Erythroblast (primary cell): ENCODE data around the gene METTL17.
"Not testable (repeated sequence)": the region's sequence is repeated elsewhere in the genome, so short reads cannot be mapped to it uniquely, and the experiment has no call there.

Source experiments
- DNase-seq, 2 experiments: peaks; one replicate each; lab custom pipeline; 2025; lab: John Stamatoyannopoulos, UW
- GATA1 ChIP-seq: IDR thresholded peaks from 2 replicates; pipeline ENCODE4 v1.6.1; 2011; ENCODE audit warnings: low read depth, mild to moderate bottlenecking, control low read depth, low read length, moderate library complexity
- POLR2A ChIP-seq: IDR thresholded peaks from 2 replicates; pipeline ENCODE4 v1.6.1; 2011; ENCODE audit warnings: mild to moderate bottlenecking, low read length

Gene METTL17

DNA sequence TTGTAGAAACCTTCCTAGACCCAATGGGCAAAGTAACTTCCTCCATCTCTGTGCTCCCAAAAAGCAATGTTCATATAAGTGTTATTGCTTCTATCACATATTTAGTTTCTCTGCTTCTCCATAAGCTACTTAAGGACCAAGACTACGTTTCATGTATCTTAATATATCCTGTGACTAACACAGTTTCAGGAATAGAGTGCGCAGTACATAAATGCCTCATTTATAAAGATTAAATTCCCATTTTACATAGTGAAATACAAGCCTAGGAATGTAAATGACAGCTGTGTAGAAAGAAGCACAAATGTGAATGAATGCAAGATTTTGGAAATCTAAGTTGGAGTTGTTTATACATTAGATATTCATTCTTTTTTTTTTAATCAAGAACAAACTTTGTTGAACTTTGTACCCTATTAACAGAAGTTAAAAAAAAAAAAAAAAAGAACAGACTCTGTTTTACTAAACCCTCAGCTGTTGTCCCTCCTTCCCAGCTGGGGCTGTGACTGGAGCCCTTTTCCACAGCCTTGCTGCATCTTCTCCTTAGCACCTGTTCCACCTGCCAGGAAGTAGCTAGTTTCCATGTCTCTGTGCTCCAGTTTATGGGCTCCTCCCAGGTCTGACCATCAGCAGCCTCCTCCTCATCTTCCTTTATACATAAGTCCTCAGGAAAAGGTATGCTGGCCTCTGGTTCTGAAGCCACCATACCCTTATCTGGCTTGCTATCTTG, 7.0 kb upstream of the METTL17 start:
- DNase-seq = no peak
- TF ChIP-seq GATA1 (no peak), POLR2A (no peak)

DNA sequence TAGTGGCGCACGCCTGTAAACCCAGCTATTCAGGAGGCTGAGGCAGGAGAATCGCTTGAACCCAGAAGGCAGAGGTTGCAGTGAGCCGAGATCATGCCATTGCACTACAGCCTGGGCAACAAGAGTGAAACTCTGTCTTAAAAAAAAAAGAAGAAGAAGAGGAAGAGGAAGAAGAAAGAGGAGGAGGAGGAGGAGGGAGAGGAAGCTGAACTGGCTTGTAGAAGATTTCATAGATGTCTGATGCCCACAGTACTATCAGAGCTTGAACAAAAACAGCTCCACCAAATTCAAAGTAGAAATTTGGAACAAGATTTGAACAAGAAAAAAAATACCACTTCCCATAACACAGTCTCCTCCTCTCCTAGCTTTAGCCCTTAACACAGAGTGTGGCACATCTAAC, 4.1 kb upstream of the METTL17 start:
- DNase-seq = not testable (repeated sequence)

DNA sequence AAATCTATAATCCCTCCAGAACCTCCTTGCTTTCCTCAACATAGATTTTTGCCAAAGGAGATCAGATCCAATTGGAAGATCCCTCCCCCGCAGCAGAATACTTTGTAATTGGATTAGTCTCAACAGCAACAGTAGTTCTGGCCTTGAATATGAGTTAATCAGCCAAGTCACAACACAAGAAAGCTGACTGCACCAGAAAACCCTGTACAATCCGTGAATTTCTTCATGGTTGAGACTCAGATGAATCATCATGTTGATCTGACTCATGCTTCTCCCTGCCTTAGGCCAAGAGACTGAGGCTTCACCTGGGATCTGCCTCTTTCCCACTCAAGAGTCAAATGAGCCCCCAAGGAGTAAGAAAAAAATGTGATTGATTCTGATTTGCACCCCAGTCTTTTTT, 3.0 kb upstream of the METTL17 start:
- TF ChIP-seq GATA1 = no peak
- TF ChIP-seq POLR2A = no peak
- peak in 1 of 2 experiments; percentile 29 for DNase-seq

DNA sequence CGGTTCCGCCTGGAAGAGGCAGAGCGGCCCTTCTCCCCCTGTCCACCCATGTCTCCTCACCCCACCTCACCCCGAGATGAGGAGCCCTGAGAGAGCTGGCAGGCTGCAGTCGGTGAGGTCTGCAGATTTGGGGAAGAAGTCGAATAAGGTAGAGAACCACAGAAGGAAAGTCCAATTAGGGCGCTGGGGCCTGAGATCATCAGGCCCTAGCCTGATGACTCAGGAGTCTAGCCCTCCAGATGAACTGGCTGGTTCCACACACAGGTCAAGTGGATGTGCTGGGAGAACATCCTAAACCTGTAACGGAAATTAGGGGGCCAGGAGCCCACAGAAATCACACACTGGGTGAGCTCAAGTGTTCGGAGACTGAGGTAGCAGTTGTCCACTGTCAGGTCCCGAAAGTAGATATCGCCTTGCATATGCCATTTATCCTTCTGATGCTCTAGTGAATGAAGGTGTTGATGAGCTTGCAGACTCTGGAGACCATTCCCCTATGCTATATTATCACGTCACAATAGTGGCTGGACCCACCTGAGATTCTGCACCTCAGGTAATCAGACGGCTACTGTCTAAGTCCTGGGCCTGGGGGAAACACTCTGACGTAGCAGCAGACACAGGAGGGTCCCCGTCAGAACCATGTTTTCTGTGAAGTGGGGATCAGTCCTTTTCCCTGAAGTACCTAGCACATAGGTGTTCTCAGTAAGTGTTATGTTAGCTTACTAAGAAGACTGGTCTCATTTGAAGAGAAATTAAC, 886 bp upstream of the METTL17 start:
- TF ChIP-seq POLR2A (no peak), GATA1 (no peak)
- DNase-seq = no peak

DNA sequence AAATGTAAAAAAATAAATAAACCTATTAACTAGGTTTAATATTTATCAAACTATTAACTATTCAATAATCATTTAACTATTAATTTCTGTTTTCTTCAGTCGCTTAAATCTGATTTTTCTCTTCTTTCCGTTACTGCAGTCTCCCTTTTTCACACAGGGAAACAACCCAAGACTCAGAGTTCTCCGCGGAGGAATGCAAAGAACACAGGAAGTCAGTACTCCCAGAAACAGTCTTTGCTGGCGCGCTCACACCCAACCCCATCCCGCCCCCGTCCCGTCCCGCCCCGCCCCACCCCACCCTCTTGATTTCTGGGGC, 351 bp upstream of the METTL17 start:
- TF ChIP-seq GATA1 (no peak), POLR2A (no peak)
- no peak for DNase-seq

DNA sequence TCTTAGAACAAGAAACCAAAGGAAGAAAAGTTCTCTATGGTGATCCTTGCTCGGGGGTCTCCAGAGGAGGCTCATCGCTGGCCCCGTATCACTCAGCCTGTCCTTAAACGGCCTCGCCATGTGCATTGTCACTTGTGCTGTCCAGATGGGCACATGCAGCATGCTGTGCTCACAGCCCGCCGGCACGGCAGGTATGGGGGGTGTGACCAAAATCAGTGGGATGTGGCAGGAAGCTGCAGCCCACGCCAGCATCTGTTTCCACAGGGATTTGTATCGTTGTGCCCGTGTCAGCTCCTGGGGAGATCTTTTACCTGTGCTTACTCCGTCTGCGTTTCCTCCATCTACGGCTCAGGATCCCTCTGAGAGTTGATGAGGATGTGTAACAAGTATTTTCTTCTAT, 6.7 kb downstream of the METTL17 start:
- no peak for DNase-seq
- TF ChIP-seq POLR2A (no peak), GATA1 (no peak)

DNA sequence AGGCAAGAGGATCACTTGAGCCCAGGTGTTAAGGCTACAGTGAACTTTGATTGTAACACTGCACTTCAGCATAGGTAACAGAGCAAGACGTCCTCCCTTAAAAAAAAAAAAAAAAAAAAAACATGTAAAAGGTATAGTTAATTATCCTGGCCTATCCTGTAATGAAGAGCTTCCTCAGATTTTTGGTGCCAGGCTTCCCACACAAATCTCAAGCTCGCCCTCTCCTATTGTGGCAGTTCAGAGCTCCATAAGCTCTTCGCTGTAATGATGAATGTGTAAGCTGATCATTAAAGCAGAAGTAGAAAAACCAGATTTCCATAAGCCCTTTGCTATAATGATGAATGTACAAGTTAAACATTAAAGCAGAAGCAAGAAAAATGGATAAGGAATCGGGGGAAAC, 7.3 kb downstream of the METTL17 start:
- DNase-seq = no peak
- TF ChIP-seq GATA1 (no peak), POLR2A (no peak)

DNA sequence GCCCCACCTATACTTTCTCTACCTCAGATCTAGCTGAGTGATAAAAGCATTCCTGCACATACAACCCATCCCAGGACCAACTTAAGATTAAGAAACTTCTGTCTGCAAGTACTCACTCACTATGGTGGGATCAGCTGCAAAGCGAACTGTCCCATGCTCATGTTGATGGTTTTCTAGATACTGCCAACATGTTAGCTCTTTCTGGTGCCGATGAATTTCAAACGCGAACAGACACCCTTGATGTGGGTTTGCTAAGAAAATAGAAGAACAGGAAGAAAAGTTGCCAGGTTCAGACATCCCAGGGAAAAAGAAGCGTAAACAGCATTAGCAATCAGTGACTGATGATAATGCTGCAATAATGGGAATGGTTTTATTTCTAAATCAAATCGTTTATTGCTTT, 7.8 kb downstream of the METTL17 start:
- DNase-seq = no peak
- no peak for TF ChIP-seq POLR2A
- no peak for TF ChIP-seq GATA1

DNA sequence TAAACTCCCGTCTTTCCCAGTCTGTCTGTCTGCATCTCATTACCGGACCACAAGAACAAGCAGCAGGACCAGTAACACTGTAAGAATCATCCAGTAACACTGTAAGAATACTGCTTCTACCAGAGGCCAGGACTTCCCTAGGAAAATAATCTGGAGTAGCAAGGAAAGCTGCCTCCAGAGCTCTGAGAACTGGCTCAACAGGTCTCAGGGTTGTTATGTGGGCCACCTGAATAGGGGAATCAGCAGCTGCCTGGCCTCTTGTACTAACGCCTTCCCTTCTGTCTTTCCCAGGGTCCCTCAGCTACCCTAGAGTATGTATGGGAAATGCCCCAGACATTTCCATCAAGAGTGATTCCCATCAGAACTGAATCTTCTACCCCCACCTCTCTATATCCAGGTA, 8.4 kb downstream of the METTL17 start:
- no peak for DNase-seq

DNA sequence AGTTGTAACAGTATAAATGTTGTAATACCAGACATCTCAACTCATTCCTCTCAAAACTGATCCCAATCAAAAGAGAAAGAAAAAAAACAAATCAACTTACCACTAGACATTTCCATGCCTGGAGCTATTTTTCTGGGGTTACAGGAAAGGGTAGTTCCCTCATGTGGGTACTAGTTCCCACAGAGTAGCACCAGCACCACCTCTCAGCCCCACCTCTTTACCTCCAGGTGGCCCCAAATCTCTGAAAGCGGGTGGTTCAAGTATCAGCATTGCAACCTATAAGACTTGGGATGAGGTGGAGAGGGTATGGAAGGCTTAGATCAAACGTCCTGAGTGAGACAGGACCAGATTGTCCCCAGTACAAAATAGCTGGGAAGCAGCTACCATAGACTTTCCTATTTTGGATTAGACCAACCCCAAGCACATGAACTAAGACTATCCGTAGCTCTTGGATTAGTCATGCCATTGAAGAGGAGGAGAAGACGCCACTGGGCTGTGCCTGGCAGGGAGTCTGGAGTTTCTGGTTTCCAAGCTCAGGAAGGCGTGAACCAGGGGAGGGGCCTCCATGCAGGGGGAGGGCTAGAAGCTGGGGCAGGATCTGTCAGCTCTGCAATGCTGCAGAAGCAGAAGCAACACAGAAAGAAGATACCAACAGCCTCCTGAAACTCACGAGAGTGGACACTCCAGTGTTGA, 9.0 kb downstream of the METTL17 start, which contains the start of gene SLC39A2:
Gene SLC39A2, plus strand, starts transcription at position 620 of the 693 bp plus-strand sequence. CDS start 154 bp downstream, outside the sequence.
- no peak for DNase-seq
- TF ChIP-seq GATA1 (no peak), POLR2A (no peak)

More for the DNA sequence above, 8.4 kb downstream of the METTL17 start:
- TF ChIP-seq GATA1 = no peak
- TF ChIP-seq POLR2A = no peak

DNA sequence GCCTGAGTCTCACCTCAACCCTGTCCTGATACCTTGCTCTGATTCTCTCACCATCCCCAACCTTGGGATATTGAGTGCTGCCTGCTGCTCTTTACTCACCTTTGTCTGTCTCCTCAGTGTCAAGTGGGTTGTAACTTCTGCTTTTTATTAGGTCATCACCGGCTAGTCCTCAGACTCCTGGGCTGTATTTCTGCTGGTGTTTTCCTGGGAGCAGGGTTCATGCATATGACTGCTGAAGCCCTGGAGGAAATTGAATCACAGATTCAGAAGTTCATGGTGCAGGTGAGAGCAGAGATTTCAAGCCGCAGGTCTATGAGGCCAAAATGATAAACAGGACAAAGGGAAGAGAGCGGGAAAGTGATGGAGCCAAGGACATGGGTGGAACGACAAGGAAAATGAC, 9.8 kb downstream of the METTL17 start:
- no peak for DNase-seq
- TF ChIP-seq POLR2A (no peak), GATA1 (no peak)

DNA sequence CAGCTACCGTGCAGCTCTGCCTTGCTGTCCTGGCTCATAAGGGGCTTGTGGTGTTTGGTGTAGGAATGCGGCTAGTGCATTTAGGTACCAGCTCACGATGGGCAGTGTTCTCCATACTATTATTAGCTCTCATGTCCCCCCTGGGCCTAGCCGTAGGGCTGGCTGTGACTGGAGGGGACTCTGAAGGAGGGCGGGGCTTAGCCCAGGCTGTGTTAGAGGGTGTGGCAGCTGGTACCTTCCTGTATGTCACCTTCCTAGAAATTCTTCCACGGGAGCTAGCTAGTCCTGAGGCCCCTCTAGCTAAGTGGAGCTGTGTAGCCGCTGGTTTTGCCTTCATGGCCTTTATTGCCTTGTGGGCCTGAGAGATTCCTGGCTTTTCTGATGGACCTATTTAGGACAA, 11.4 kb downstream of the METTL17 start:
- TF ChIP-seq POLR2A (no peak), GATA1 (no peak)
- DNase-seq = no peak

DNA sequence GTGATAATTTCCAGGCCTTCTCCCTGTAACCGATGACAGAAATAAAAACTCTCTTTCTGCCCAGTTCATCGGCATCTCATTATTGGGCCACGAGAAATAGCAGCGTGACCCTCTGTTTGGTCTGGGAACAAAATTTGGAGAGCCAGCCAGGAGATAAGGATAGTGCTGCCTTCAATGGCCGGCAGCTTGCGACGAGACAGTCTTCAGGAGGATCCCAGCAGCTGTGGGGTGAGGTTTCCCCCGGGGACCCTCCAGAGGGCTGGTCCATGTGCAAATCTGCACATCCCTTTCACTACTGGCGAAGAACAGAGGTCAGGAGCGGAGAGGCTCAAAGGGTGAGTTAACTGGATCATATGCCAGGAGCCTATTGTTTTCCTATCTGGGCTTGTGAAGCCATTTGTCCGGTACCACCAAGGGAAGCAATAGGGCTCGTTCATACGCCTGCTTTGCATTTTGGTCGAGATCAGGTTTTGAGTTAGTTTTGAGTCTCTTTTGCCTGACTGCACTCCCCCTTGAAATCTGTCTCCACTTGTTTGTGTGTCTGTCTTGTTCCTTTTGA, 14.1 kb downstream of the METTL17 start:
- TF ChIP-seq GATA1 = no peak
- TF ChIP-seq POLR2A = no peak
- no peak for DNase-seq

DNA sequence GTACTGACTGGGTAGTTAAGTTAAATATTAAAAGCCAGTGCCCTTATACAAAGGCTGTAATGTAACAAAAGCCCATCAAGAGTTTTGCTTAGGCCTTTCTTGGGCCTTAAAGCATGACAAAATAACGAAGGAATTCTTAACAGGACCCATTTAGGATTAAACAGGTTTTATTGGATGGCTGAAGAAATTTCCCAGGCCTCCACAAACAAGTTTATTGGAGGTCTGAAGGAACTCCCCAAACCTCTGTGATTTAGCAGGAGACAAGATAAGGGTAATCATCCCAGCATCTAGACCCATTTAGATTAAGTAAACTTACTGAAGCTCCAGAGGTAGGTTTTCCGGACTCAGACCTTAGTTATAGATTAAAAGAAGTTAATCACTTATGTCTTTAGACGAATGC, 19.9 kb downstream of the METTL17 start:
- DNase-seq = not testable (repeated sequence)

DNA sequence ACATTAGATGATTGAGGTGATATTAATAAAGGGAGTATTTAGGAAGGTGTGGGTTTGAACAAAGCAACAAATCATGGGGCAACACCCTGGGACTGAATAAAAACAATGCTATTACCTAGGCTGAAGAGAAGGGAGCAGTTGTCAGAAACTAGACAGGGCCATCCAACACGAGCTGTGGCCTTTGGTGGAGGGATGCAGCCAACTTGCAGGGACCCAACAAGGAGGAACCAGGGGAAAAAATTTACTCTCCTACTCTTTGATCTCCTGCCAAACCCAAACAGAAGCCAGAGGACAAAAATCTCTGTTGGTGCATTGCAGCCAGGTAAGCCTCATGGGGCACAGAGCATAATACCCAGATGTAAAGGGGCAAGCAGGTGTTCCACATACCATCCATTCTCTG, 21.4 kb downstream of the METTL17 start:
- no peak for TF ChIP-seq GATA1
- no peak for TF ChIP-seq POLR2A

DNA sequence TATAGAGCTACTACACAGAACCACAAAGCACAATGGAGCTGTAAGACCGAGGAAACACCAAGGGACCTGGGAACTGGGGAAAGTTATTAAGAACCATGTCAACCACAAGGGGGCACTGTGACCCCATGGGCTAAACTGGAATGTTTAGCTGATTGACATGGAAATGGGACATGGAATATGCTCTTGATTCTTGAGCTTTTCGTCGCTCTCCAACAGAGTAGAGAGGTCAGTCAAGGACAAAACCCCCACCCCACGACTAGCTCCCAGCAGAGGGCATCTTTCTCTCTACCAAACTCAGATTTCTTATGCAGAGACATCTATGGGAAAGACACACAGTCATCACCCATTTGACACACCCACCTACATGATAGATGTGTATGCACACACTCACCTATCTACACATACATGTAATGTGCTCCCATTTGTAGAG, 25.0 kb downstream of the METTL17 start:
- DNase-seq = peak; percentile 79 to 91
- TF ChIP-seq GATA1 (no peak), POLR2A (no peak)

More for the DNA sequence above, 21.4 kb downstream of the METTL17 start:
- no peak for DNase-seq
